Endothelial cell of umbilical vein (primary cell): ENCODE results near the gene EIF3K. TPM values are rescaled to one million over a fixed set of nuclear protein-coding genes. Genes with fewer than 3 reads are reported as not detected.

Experiments
- BruUV-seq: library from RNA; stranded (reverse); fragments of 400-500 nt; replicated peaks from 2 replicates; lab custom pipeline; 2021; lab: Mats Ljungman, UMichigan
- CTCF ChIA-PET: fragments of 300-600, 350-600 bp; sonication (Branson Sonifier 250); formaldehyde crosslinking; loops from one replicate; lab custom pipeline; 2021; ENCODE audit warnings: antibody characterized with exemption, inconsistent platforms; lab: Charles Lee
- POLR2A ChIA-PET: fragments of 300-600, 350-600 bp; sonication (Branson Sonifier 250); formaldehyde crosslinking; loops from one replicate; lab custom pipeline; 2021; ENCODE audit warnings: antibody characterized with exemption, inconsistent platforms; lab: Charles Lee
- DNase-seq: peaks from one replicate; pipeline ENCODE4 v3.0.0-alpha.2; 2011; ENCODE audit warnings: low read depth, low spot score
- FAIRE-seq: peaks from 2 replicates; lab custom pipeline; 2011; peaks lifted over from hg19 to GRCh38; lab: Jason Lieb, UNC
- H2AFZ ChIP-seq: 2 replicates; pipeline ENCODE4 v1.6.0; 2012; ENCODE audit warnings: low read depth, low read length, control low read depth, inconsistent platforms
- H3K27ac ChIP-seq: 2 replicates; pipeline ENCODE4 v1.5.1; 2011; ENCODE audit warnings: low read depth, mild to moderate bottlenecking, control low read depth, low read length, moderate library complexity; ENCODE audit not compliant: insufficient read depth
- H3K27me3 ChIP-seq, 2 experiments: 2 replicates each; pipeline versions ENCODE4 v1.6.0 to v1.6.1; 2011; ENCODE audit warnings: low read length in 2 of 2, mixed read lengths in 1 of 2; ENCODE audit not compliant: control insufficient read depth in 2 of 2, insufficient read depth in 2 of 2
- H3K36me3 ChIP-seq, 2 experiments: 2 replicates in 1 of 2; 3 replicates in 1 of 2; pipeline ENCODE4 v1.5.1; 2011; ENCODE audit warnings: low read length in 2 of 2, mild to moderate bottlenecking in 1 of 2, moderate library complexity in 1 of 2; ENCODE audit not compliant: control insufficient read depth in 2 of 2, insufficient read depth in 2 of 2; ENCODE audit errors: extremely low read depth in 1 of 2
- H3K4me1 ChIP-seq: 3 replicates; pipeline ENCODE4 v1.5.1; 2011; ENCODE audit warnings: mild to moderate bottlenecking, low read length; ENCODE audit not compliant: control insufficient read depth, insufficient read depth; ENCODE audit errors: extremely low read depth
- H3K4me2 ChIP-seq: 2 replicates; pipeline ENCODE4 v1.6.1; 2011; ENCODE audit warnings: low read length, control low read depth, mixed read lengths; ENCODE audit not compliant: insufficient read depth
- H3K4me3 ChIP-seq, 3 experiments: fragments of 200-600 bp in 1 of 3; sonication (generic), shearing (Covaris generic) in 1 of 3; replicated peaks in 1 of 3; 2 replicates each; pipeline ENCODE4 v1.5.1; 2011 to 2016; ENCODE audit warnings: control low read depth in 3 of 3, low read length in 3 of 3, mild to moderate bottlenecking in 2 of 3, inconsistent platforms in 1 of 3, low read depth in 1 of 3, moderate library complexity in 1 of 3; ENCODE audit not compliant: insufficient read depth in 1 of 3
- H3K79me2 ChIP-seq: 2 replicates; pipeline ENCODE4 v1.6.0; 2012; ENCODE audit warnings: low read length, inconsistent platforms; ENCODE audit not compliant: control insufficient read depth, insufficient read depth
- H3K9ac ChIP-seq: replicated peaks from 2 replicates; pipeline ENCODE3; 2011; ENCODE audit warnings: low read length, control low read depth; ENCODE audit not compliant: insufficient read depth; ENCODE audit errors: extremely low read depth
- H3K9me1 ChIP-seq: replicated peaks from 3 replicates; pipeline ENCODE4 v1.6.0; 2011; ENCODE audit warnings: mild to moderate bottlenecking, low read length; ENCODE audit not compliant: control insufficient read depth, insufficient read depth; ENCODE audit errors: extremely low read depth
- H3K9me3 ChIP-seq: replicated peaks from 2 replicates; pipeline ENCODE4 v1.5.1; 2012; ENCODE audit warnings: low read length, inconsistent platforms; ENCODE audit not compliant: control insufficient read depth, insufficient read depth
- H4K20me1 ChIP-seq: replicated peaks from 2 replicates; pipeline ENCODE3; 2011; ENCODE audit warnings: mild to moderate bottlenecking, low read length; ENCODE audit not compliant: control insufficient read depth, insufficient read depth; ENCODE audit errors: extremely low read depth
- CTCF ChIP-seq, 2 donors: IDR thresholded peaks; 1 replicate in 1 of 2; 2 replicates in 1 of 2; pipeline ENCODE4 v1.5.1; 2011; ENCODE audit warnings: low read length in 2 of 2, mild to moderate bottlenecking in 2 of 2, moderate library complexity in 2 of 2, control low read depth in 1 of 2, inconsistent platforms in 1 of 2, low read depth in 1 of 2; ENCODE audit not compliant: insufficient read depth in 1 of 2; ENCODE audit errors: extremely low read depth in 1 of 2
- EZH2 ChIP-seq: IDR thresholded peaks from 2 replicates; pipeline ENCODE4 v1.6.1; 2012; ENCODE audit warnings: borderline replicate concordance, low read depth, mild to moderate bottlenecking, moderate library complexity, low read length, inconsistent platforms; ENCODE audit not compliant: severe bottlenecking
- FOS ChIP-seq: IDR thresholded peaks from 2 replicates; pipeline ENCODE4 v1.6.1; 2011; ENCODE audit warnings: mild to moderate bottlenecking, low read length, moderate library complexity, borderline replicate concordance; ENCODE audit not compliant: insufficient read depth
- GATA2 ChIP-seq: IDR thresholded peaks from 2 replicates; pipeline ENCODE4 v1.7.0; 2011; ENCODE audit warnings: low read depth, mild to moderate bottlenecking, moderate library complexity, mixed read lengths, low read length; ENCODE audit not compliant: insufficient read length, insufficient read depth
- JUN ChIP-seq: IDR thresholded peaks from 2 replicates; pipeline ENCODE4 v1.6.1; 2011; ENCODE audit warnings: borderline replicate concordance, low read depth; ENCODE audit not compliant: insufficient read length, insufficient read depth
- MAX ChIP-seq: IDR thresholded peaks from 2 replicates; pipeline ENCODE4 v1.6.1; 2011; ENCODE audit not compliant: insufficient read depth, insufficient read length
- MYC ChIP-seq: IDR thresholded peaks from one replicate; pipeline ENCODE4 v1.6.1; 2011; ENCODE audit warnings: mild to moderate bottlenecking, low read depth, low read length
- POLR2A ChIP-seq: IDR thresholded peaks from 2 replicates; pipeline ENCODE4 v1.6.1; 2012; ENCODE audit warnings: low read depth, mild to moderate bottlenecking, control low read depth, low read length
- POLR2AphosphoS5 ChIP-seq: IDR thresholded peaks from 2 replicates; pipeline ENCODE4 v1.6.1; 2012; ENCODE audit warnings: low read depth, mild to moderate bottlenecking, control low read depth, low read length, moderate library complexity; ENCODE audit not compliant: insufficient read depth
- dilution Hi-C: fragments of 300-500 bp; cut with MboI; formaldehyde crosslinking; loops from one replicate; pipeline ENCODE4 v1.15.0; 2019; ENCODE audit warnings: low sequenced_read_pairs; ENCODE audit not compliant: extremely low pct_ligation_motif_present
- intact Hi-C: fragments of 100-400 bp; cut with micrococcal nuclease; formaldehyde crosslinking; loops from one replicate; pipeline ENCODE4 v1.10.0; 2022
- polyA plus RNA-seq, 4 experiments: library from polyadenylated mRNA; depleted of rRNA in 3 of 4; stranded (reverse) in 3 of 4; unstranded in 1 of 4; fragments of >200 nt; gene quantifications; 2 replicates each; pipeline versions ENCODE4 v1.2.1 to v1.2.3, GENCODE V29; 2011 to 2012; ENCODE audit warnings: missing spikeins in 1 of 4
- total RNA-seq: library from RNA; stranded (reverse); gene quantifications from 2 replicates; pipeline ENCODE4 v1.2.3, GENCODE V29; 2021

EIF3K gene
- total and polyA plus RNA-seq, 2 donors (not counting 3 experiments of a cell fraction or from before 2014, with no cell fraction given): 267 to 584 TPM

GRCh38 chr19:38660724-38661123 lies 41.7 kb downstream of the EIF3K start:
- dilution Hi-C loops (no loop called here), intact Hi-C loops (no loop called here)
- H3K9ac ChIP-seq: no peak overlapping the region
- peaks cover 97% of the 10 kb centered on the region for H3K79me2 ChIP-seq
- no peak overlapping the region for H3K4me3 ChIP-seq
- TF ChIP-seq MYC (no peak), CTCF (IDR thresholded peaks at IDR 0.05; ENCODE audit: extremely low read depth in 1 of 2, insufficient read depth in 1 of 2, low read depth in 1 of 2, low read length in 2 of 2) (no peak), POLR2AphosphoS5 (no peak), FOS (no peak), MAX (no peak), EZH2 (no peak), JUN (no peak), POLR2A (no peak), GATA2 (no peak)
- ChIA-PET POLR2A (no interaction called here), CTCF (interaction anchor here (0.6 to 1.4 kb wide), 3 partner anchors 11 to 20 kb away, joined by 3 to 5 read pairs (median 3); no protein-coding TSS in a partner anchor)
- H4K20me1 ChIP-seq: no peaks in the 10 kb centered on the region
- no peak overlapping the region for H3K4me2 ChIP-seq
- no peak for DNase-seq
- H3K9me3 ChIP-seq: no peaks in the 10 kb centered on the region
- no TSS peak for BruUV-seq
- H3K36me3 ChIP-seq: peaks cover 0 to 3% of the 10 kb centered on the region in 2 experiments
- FAIRE-seq: no peak
- H3K9me1 ChIP-seq: no peaks in the 10 kb centered on the region
- H3K4me1 ChIP-seq: peaks cover 68% of the 10 kb centered on the region
- H2AFZ ChIP-seq: no peak overlapping the region
- H3K27ac ChIP-seq: no peak overlapping the region
- H3K27me3 ChIP-seq: no peaks in the 10 kb centered on the region
